Neuronal stem cell (in vitro differentiated cells): ENCODE results near the gene DCP1A.
"Not testable (repeated sequence)": the region's sequence is repeated elsewhere in the genome, so short reads cannot be mapped to it uniquely, and the experiment has no call there.

Experiments
- DNase-seq: peaks from one replicate; pipeline ENCODE4 v3.0.0-alpha.2; 2013; ENCODE audit warnings: low spot score
- H2AFZ ChIP-seq: one replicate; pipeline ENCODE4 v1.6.1; 2013; ENCODE audit warnings: mild to moderate bottlenecking, low read length, inconsistent platforms
- H2AK5ac ChIP-seq: 2 replicates; pipeline ENCODE4 v1.6.1; 2013; ENCODE audit warnings: low read depth, mild to moderate bottlenecking, inconsistent platforms, low read length, moderate library complexity, mixed read lengths
- H2BK120ac ChIP-seq: 2 replicates; pipeline ENCODE4 v1.6.1; 2013; ENCODE audit warnings: low read depth, mild to moderate bottlenecking, inconsistent platforms, low read length, moderate library complexity, mixed read lengths
- H2BK12ac ChIP-seq: one replicate; pipeline ENCODE4 v1.6.1; 2013; ENCODE audit warnings: low read length, inconsistent platforms
- H2BK15ac ChIP-seq: 2 replicates; pipeline ENCODE4 v1.6.1; 2013; ENCODE audit warnings: mild to moderate bottlenecking, low read length, inconsistent platforms, mixed read lengths
- H2BK5ac ChIP-seq: one replicate; pipeline ENCODE4 v1.6.1; 2013; ENCODE audit warnings: inconsistent platforms, mild to moderate bottlenecking, low read length, moderate library complexity
- H3K14ac ChIP-seq: one replicate; pipeline ENCODE4 v1.6.1; 2013; ENCODE audit warnings: low read length, inconsistent platforms
- H3K18ac ChIP-seq: 2 replicates; pipeline ENCODE4 v1.6.1; 2013; ENCODE audit warnings: low read length, inconsistent platforms
- H3K23ac ChIP-seq: 2 replicates; pipeline ENCODE4 v1.6.1; 2013; ENCODE audit warnings: low read depth, mild to moderate bottlenecking, mixed read lengths, low read length, inconsistent platforms; ENCODE audit not compliant: poor library complexity
- H3K27ac ChIP-seq: replicated peaks from 3 replicates; pipeline ENCODE4 v1.5.1; 2013; ENCODE audit warnings: low read length, inconsistent platforms
- H3K27me3 ChIP-seq, 3 experiments: 2 replicates each; pipeline ENCODE4 v1.6.1; 2013; ENCODE audit warnings: low read length in 3 of 3, mild to moderate bottlenecking in 2 of 3, inconsistent platforms in 1 of 3, low read depth in 1 of 3, mixed read lengths in 1 of 3, moderate library complexity in 1 of 3; ENCODE audit not compliant: control insufficient read depth in 3 of 3, insufficient read depth in 3 of 3
- H3K36me3 ChIP-seq, 2 donors: replicated peaks in 1 of 2; 2 replicates each; pipeline ENCODE4 v1.6.1; 2013; ENCODE audit warnings: low read length in 2 of 2; ENCODE audit not compliant: control insufficient read depth in 2 of 2, insufficient read depth in 2 of 2
- H3K4ac ChIP-seq: 2 replicates; pipeline ENCODE4 v1.6.1; 2013; ENCODE audit warnings: inconsistent platforms, mild to moderate bottlenecking, low read length, moderate library complexity
- H3K4me1 ChIP-seq, 2 donors: 1 replicate in 1 of 2; 2 replicates in 1 of 2; pipeline ENCODE4 v1.6.1; 2013; ENCODE audit warnings: low read length in 2 of 2, low read depth in 1 of 2; ENCODE audit not compliant: control insufficient read depth in 2 of 2, insufficient read depth in 1 of 2
- H3K4me2 ChIP-seq: one replicate; pipeline ENCODE4 v1.6.1; 2013; ENCODE audit warnings: mild to moderate bottlenecking, low read length, inconsistent platforms; ENCODE audit not compliant: insufficient read depth, poor library complexity, severe bottlenecking
- H3K4me3 ChIP-seq, 2 donors: 2 replicates each; pipeline ENCODE4 v1.5.1; 2013; ENCODE audit warnings: low read length in 2 of 2, mild to moderate bottlenecking in 2 of 2, inconsistent platforms in 1 of 2, moderate library complexity in 1 of 2
- H3K79me1 ChIP-seq: one replicate; pipeline ENCODE4 v1.6.1; 2013; ENCODE audit warnings: low read depth, mild to moderate bottlenecking, inconsistent platforms, low read length, moderate library complexity
- H3K9ac ChIP-seq: one replicate; pipeline ENCODE4 v1.6.1; 2013; ENCODE audit warnings: mild to moderate bottlenecking, low read depth, low read length, inconsistent platforms; ENCODE audit not compliant: poor library complexity
- H3K9me3 ChIP-seq, 2 donors: replicated peaks in 1 of 2; 2 replicates each; pipeline versions ENCODE3 to v1.6.1; 2013; ENCODE audit warnings: low read length in 2 of 2, mild to moderate bottlenecking in 2 of 2, inconsistent platforms in 1 of 2, low read depth in 1 of 2, mixed read lengths in 1 of 2, moderate library complexity in 1 of 2; ENCODE audit not compliant: control insufficient read depth in 2 of 2, insufficient read depth in 1 of 2
- H4K8ac ChIP-seq: one replicate; pipeline ENCODE4 v1.6.1; 2013; ENCODE audit warnings: low read depth, mild to moderate bottlenecking, inconsistent platforms, low read length, moderate library complexity
- H4K91ac ChIP-seq: one replicate; pipeline ENCODE4 v1.6.1; 2013; ENCODE audit warnings: low read length, low read depth, mild to moderate bottlenecking, inconsistent platforms; ENCODE audit not compliant: poor library complexity
- WGBS, 2 donors: extraction: QIAGEN DNeasy Blood & Tissue Kit; methylation state at CpG; one replicate each; pipeline ENCODE4 v1.1.7; 2013; ENCODE audit warnings: missing lambda C conversion rate in 2 of 2, mixed read lengths in 1 of 2; ENCODE audit not compliant: insufficient read length in 2 of 2, insufficient replicate concordance in 1 of 2; ENCODE audit errors: extremely low coverage in 2 of 2; 5-methylcytosine and 5-hydroxymethylcytosine counted together

Gene DCP1A

DNA sequence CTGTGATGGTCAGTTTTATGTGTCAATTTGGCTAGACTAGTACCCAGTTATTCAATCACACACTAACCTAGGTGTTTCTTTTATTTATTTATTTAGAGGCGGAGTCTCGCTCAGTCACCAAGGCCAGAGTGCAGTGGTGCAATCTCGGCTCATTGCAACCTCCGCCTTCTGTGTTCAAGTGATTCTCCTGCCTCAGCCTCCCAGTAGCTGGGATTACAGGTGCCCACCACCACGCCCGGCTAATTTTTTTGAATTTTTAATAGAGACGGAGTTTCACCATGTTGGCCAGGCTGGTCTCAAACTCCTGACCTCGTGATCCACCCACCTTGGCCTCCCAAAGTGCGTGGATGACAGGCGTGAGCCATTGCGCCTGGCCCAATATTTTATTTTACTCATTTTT, 78.2 kb downstream of the DCP1A start:
- H4K91ac ChIP-seq, H2AFZ ChIP-seq, H3K4me1 ChIP-seq, H3K23ac ChIP-seq, H2BK15ac ChIP-seq, H3K36me3 ChIP-seq, H3K9me3 ChIP-seq, H3K4me3 ChIP-seq, H3K27me3 ChIP-seq, H3K14ac ChIP-seq, H2BK12ac ChIP-seq, H3K79me1 ChIP-seq, H2BK5ac ChIP-seq, H2BK120ac ChIP-seq, H3K18ac ChIP-seq, H4K8ac ChIP-seq, H3K4ac ChIP-seq, DNase-seq, H3K9ac ChIP-seq, H3K4me2 ChIP-seq, H3K27ac ChIP-seq: not testable (repeated sequence)
- WGBS, 2 donors: no CpG with 5 or more reads among the region's 11 CpGs
- H2AK5ac ChIP-seq: peak overlapping the region; percentile 29

DNA sequence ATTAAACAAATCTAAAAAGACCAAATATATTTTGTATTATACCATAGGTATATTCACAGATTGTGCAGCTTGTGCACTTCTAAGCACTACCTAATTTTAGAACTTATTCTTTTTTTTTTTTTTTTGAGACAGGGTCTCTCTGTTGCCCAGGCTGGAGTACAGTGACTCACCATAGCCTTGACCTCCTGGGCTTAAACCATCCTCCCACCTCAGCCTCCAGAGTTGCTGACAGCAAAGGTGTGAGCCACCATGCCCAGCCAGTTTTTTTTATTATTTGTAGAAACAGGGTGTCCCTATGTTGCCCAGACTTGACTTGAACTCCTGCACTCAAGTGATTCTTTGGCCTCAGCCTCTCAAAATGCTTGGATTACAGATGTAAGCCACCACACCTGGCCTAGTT, 79.6 kb downstream of the DCP1A start:
- DNase-seq: no peak
- H3K27me3 ChIP-seq: no peaks in the 10 kb centered on the region
- no peak overlapping the region for H4K8ac ChIP-seq
- H2BK15ac ChIP-seq: no peak overlapping the region
- H3K9me3 ChIP-seq: no peaks in the 10 kb centered on the region
- no peaks in the 10 kb centered on the region for H3K79me1 ChIP-seq
- no peak overlapping the region for H3K18ac ChIP-seq
- no peak overlapping the region for H3K23ac ChIP-seq
- no peak overlapping the region for H3K4me2 ChIP-seq
- no peak overlapping the region for H2BK120ac ChIP-seq
- no peak overlapping the region for H3K27ac ChIP-seq
- no peak overlapping the region for H2AK5ac ChIP-seq
- no peak overlapping the region for H3K9ac ChIP-seq
- H2BK5ac ChIP-seq: no peak overlapping the region
- H3K4me1 ChIP-seq: peaks cover 6 to 9% of the 10 kb centered on the region in 2 donors
- no peaks in the 10 kb centered on the region for H3K36me3 ChIP-seq
- H2AFZ ChIP-seq: no peak overlapping the region
- H4K91ac ChIP-seq: no peak overlapping the region
- H2BK12ac ChIP-seq: no peak overlapping the region
- no peak overlapping the region for H3K4ac ChIP-seq
- H3K4me3 ChIP-seq: no peak overlapping the region
- no peak overlapping the region for H3K14ac ChIP-seq

DNA sequence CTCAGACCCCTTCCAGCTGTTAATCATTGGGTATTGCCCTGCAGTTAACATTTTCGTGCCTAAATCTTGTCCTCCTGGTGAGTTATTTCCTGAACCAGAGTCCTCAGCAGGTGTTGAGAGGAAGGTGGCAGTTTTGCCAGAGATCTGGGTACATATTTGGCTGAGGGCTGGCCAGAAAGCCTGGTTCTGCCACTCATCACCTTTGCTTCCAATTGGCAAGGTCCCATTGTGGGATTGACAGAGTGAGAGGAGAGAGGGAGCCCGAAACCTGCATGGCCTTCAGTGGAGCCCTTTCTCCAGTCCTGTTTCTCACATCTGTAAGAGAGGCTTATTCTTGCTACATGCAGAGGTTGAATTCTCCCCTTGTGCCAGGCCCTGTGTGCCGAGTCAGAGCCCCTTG, 82.6 kb downstream of the DCP1A start:
- no peak overlapping the region for H2BK120ac ChIP-seq
- H2BK5ac ChIP-seq: no peak overlapping the region

DNA sequence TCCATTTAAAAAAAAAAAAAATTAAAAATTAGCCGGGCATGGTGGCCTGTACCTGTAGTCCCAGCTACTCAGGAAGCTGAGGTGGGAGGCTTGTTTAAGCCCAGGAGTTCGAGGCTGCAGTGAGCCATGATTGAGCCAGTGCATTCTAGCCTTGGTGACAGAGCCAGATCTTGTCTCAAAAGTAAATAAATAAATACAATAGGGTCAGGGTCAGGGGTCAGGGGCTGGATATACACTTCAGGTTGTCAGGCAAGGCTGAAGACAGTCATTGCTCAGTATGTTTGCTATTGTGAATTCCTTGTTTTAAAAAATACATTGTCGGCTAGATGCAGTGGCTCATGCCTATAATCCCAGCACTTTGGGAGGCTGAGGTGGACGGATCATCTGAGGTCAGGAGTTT, 83.4 kb downstream of the DCP1A start:
- no peak overlapping the region for H2AK5ac ChIP-seq
- H3K9me3 ChIP-seq: no peaks in the 10 kb centered on the region
- no peak overlapping the region for H3K9ac ChIP-seq
- H3K36me3 ChIP-seq: no peaks in the 10 kb centered on the region
- no peak overlapping the region for H4K91ac ChIP-seq
- no peaks in the 10 kb centered on the region for H3K79me1 ChIP-seq
- no peak overlapping the region for H4K8ac ChIP-seq
- no peak overlapping the region for H3K4me3 ChIP-seq
- no peak overlapping the region for H3K14ac ChIP-seq
- peaks cover 7 to 19% of the 10 kb centered on the region in 2 donors for H3K4me1 ChIP-seq
- no peak for DNase-seq
- H3K18ac ChIP-seq: no peak overlapping the region
- no peak overlapping the region for H2BK12ac ChIP-seq
- H2BK120ac ChIP-seq: no peak overlapping the region
- H2AFZ ChIP-seq: no peak overlapping the region
- H2BK15ac ChIP-seq: no peak overlapping the region
- H3K4me2 ChIP-seq: no peak overlapping the region
- H2BK5ac ChIP-seq: no peak overlapping the region
- no peak overlapping the region for H3K23ac ChIP-seq
- H3K27ac ChIP-seq: no peak overlapping the region
- WGBS, 2 donors: no CpG with 5 or more reads among the region's 4 CpGs
- no peaks in the 10 kb centered on the region for H3K27me3 ChIP-seq
- H3K4ac ChIP-seq: no peak overlapping the region

More for the DNA sequence above, 82.6 kb downstream of the DCP1A start:
- H2BK12ac ChIP-seq: no peak overlapping the region
- no peak overlapping the region for H3K4ac ChIP-seq
- peak overlapping the region; percentile 15 for H2AFZ ChIP-seq
- no peaks in the 10 kb centered on the region for H3K36me3 ChIP-seq
- no peak overlapping the region for H3K9ac ChIP-seq
- peaks cover under 1 to 11% of the 10 kb centered on the region in 2 donors for H3K4me1 ChIP-seq
- H4K8ac ChIP-seq: no peak overlapping the region
- no peaks in the 10 kb centered on the region for H3K27me3 ChIP-seq
- DNase-seq: no peak
- H3K23ac ChIP-seq: no peak overlapping the region
- no peak overlapping the region for H4K91ac ChIP-seq
- no peak overlapping the region for H3K4me3 ChIP-seq
- no CpG with 5 or more reads among the region's 3 CpGs for WGBS, 2 donors
- H3K4me2 ChIP-seq: no peak overlapping the region
- H3K14ac ChIP-seq: no peak overlapping the region
- H2AK5ac ChIP-seq: no peak overlapping the region
- H3K79me1 ChIP-seq: no peaks in the 10 kb centered on the region
- H2BK15ac ChIP-seq: no peak overlapping the region
- no peaks in the 10 kb centered on the region for H3K9me3 ChIP-seq
- no peak overlapping the region for H3K18ac ChIP-seq
- H3K27ac ChIP-seq: no peak overlapping the region
